ENCODE measurements around the gene HGFAC. TPM values are rescaled to one million over a fixed set of nuclear protein-coding genes. Genes with fewer than 3 reads are reported as not detected.

Gene HGFAC
- total RNA-seq, 3 donors from 2014 or later (not counting 1 experiment from before 2014, with no cell fraction given), result 0.43 to 0.54 TPM; not detected in 1

GRCh38 chr4:3445829-3446545 is 4.2 kb downstream of the HGFAC start:
- H3K9me3 Mint-ChIP-seq, result no peaks in the 10 kb centered on the region
- no peaks in the 10 kb centered on the region for H3K4me1 Mint-ChIP-seq
- Histone ChIP-seq H3K27ac (ENCODE audit: low read length) (no peak overlapping the region), H3K4me1 (ENCODE audit: control insufficient read depth, insufficient read depth, low read length) (peaks cover 12% of the 10 kb centered on the region), H3K4me3 (ENCODE audit: low read length) (no peak overlapping the region), H3K27me3 (ENCODE audit: control insufficient read depth, insufficient read depth, low read length) (no peaks in the 10 kb centered on the region), H3K36me3 (ENCODE audit: control insufficient read depth, insufficient read depth, low read length) (no peaks in the 10 kb centered on the region), H3K9me3 (ENCODE audit: control insufficient read depth, insufficient read depth, low read length) (no peaks in the 10 kb centered on the region)
- H3K36me3 Mint-ChIP-seq, result no peaks in the 10 kb centered on the region
- no peak for TF ChIP-seq CTCF (IDR thresholded peaks at IDR 0.05)
- intact Hi-C loops (cut with micrococcal nuclease), result no loop called here
- H3K4me3 Mint-ChIP-seq, result no peak overlapping the region
- H3K27me3 Mint-ChIP-seq (ENCODE audit: low read depth in 2 of 2), result peaks cover 0 to 3% of the 10 kb centered on the region in 2 donors
- no peak overlapping the region for H3K27ac Mint-ChIP-seq
- ATAC-seq, result no peak
- DNase-seq, result no peak
- 94% methylated on average over 34 of the region's 34 CpGs for WGBS (ENCODE audit: insufficient coverage)

- Mint-ChIP-seq H3K27ac (no peak overlapping the region), H3K4me1 (no peaks in the 10 kb centered on the region), H3K9me3 (no peaks in the 10 kb centered on the region), H3K27me3 (ENCODE audit: low read depth in 2 of 2) (peaks cover 0 to 3% of the 10 kb centered on the region in 2 donors), H3K36me3 (no peaks in the 10 kb centered on the region), H3K4me3 (no peak overlapping the region)
- 94% methylated on average over 22 of the region's 22 CpGs for WGBS (ENCODE audit: insufficient coverage)
- ATAC-seq (no peak), DNase-seq (no peak)
- no peaks in the 10 kb centered on the region for H3K36me3 ChIP-seq (ENCODE audit: control insufficient read depth, insufficient read depth, low read length)
- no peaks in the 10 kb centered on the region for H3K9me3 ChIP-seq (ENCODE audit: control insufficient read depth, insufficient read depth, low read length)
- peaks cover 12% of the 10 kb centered on the region for H3K4me1 ChIP-seq (ENCODE audit: control insufficient read depth, insufficient read depth, low read length)
- no peak overlapping the region for H3K27ac ChIP-seq (ENCODE audit: low read length)
- no peak for TF ChIP-seq CTCF (IDR thresholded peaks at IDR 0.05)
- no peaks in the 10 kb centered on the region for H3K27me3 ChIP-seq (ENCODE audit: control insufficient read depth, insufficient read depth, low read length)
- no peak overlapping the region for H3K4me3 ChIP-seq (ENCODE audit: low read length)
- intact Hi-C loops (cut with micrococcal nuclease), result no loop called here
Measured at GRCh38 chr4:3446631-3447320, 5.0 kb downstream of the HGFAC start.

GRCh38 chr4:3447431-3448395 is 5.9 kb downstream of the HGFAC start:
- H3K9me3 ChIP-seq (ENCODE audit: control insufficient read depth, insufficient read depth, low read length), result no peaks in the 10 kb centered on the region
- peaks cover 10% of the 10 kb centered on the region for H3K4me1 ChIP-seq (ENCODE audit: control insufficient read depth, insufficient read depth, low read length)
- WGBS (ENCODE audit: insufficient coverage), result 93% methylated on average over 53 of the region's 53 CpGs
- ATAC-seq (no peak), DNase-seq (no peak)
- H3K36me3 ChIP-seq (ENCODE audit: control insufficient read depth, insufficient read depth, low read length), result no peaks in the 10 kb centered on the region
- no peaks in the 10 kb centered on the region for H3K9me3 Mint-ChIP-seq
- no peak for TF ChIP-seq CTCF (IDR thresholded peaks at IDR 0.05)
- intact Hi-C loops (cut with micrococcal nuclease), result no loop called here
- no peaks in the 10 kb centered on the region for H3K36me3 Mint-ChIP-seq
- no peaks in the 10 kb centered on the region for H3K27me3 ChIP-seq (ENCODE audit: control insufficient read depth, insufficient read depth, low read length)
- H3K4me1 Mint-ChIP-seq, result no peaks in the 10 kb centered on the region
- no peak overlapping the region for H3K27ac Mint-ChIP-seq
- H3K27ac ChIP-seq (ENCODE audit: low read length), result no peak overlapping the region
- H3K4me3 Mint-ChIP-seq, result no peak overlapping the region
- peaks cover 0 to 3% of the 10 kb centered on the region in 2 donors for H3K27me3 Mint-ChIP-seq (ENCODE audit: low read depth in 2 of 2)
- H3K4me3 ChIP-seq (ENCODE audit: low read length), result no peak overlapping the region

Measured in natural killer cell (primary cell).